Measurements from ENCODE around the gene BGN. TPM values are rescaled to one million over a fixed set of nuclear protein-coding genes. Genes with fewer than 3 reads are reported as not detected.

Gene BGN
- total and polyA plus RNA-seq, 10 of the 15 experiments (the other 5 are each of a cell fraction or from before 2014, with no cell fraction given): 0.06 to 0.18 (median 0.12) TPM; not detected in 7

DNA sequence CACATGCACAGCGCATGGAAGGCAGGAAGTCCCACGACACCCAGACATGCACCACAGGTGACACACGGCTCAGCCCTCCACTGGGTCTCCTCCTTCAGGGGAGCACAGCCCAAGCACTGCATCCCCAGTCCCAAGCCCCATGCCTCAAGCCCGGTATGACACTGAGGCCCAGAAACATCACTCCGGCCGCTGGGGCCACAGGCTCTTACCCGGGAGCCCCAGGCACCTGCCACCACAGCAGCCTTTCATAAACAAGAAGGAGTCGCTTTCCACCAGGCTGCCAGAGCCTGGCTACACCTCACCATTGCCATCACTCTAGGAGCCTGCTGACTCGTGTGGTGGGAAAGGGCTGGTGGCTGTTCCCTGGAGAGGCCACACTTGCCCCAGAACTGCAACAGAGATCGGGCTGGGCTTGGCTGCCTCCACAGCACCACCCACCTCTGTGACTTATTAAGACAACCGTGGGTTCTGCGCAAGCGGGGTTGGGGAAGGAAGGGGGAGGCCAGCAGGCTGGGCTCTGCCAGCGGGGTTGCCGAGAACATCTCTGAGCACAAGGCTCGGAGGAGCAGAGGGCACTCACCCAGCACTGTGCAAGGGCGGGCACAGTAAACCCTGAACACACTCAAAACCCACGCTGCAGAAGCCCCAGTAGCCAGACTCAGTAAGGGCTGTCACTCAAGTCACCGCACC is 28.9 kb upstream of the BGN start:
- H3K27me3 ChIP-seq (replicated peaks in 1 of 2; ENCODE audit: control insufficient read depth in 2 of 2, insufficient read depth in 2 of 2, low read length in 1 of 2): no peaks in the 10 kb centered on the region
- no peaks in the 10 kb centered on the region for H4K20me1 ChIP-seq (ENCODE audit: control insufficient read depth, insufficient read depth)
- no peaks in the 10 kb centered on the region; a peak in 2 of 4 replicates for H3K36me3 ChIP-seq (ENCODE audit: control insufficient read depth in 2 of 2, insufficient read depth in 2 of 2, low read length in 1 of 2)
- no peak overlapping the region for H3K9ac ChIP-seq (ENCODE audit: control insufficient read depth, insufficient read depth, low read length)
- ATAC-seq: no peak
- peaks cover 6% of the 10 kb centered on the region for H3K79me2 ChIP-seq (ENCODE audit: control insufficient read depth, insufficient read depth, low read length)
- intact Hi-C loops (cut with micrococcal nuclease; ENCODE audit: unreplicated experiment): no loop called here
- no peak for DNase-seq (ENCODE audit: low read depth, low spot score)
- no peak overlapping the region for H3K27ac ChIP-seq (ENCODE audit: control insufficient read depth, insufficient read depth)
- WGBS (ENCODE audit: insufficient coverage, insufficient replicate concordance, low lambda C conversion rate, missing lambda C conversion rate): 53% methylated on average over 19 of the region's 19 CpGs
- H2AFZ ChIP-seq (ENCODE audit: control insufficient read depth, low read depth, low read length): no peak overlapping the region
- no TSS peak for BruUV-seq (replicated peaks)
- H3K4me2 ChIP-seq (ENCODE audit: control insufficient read depth, insufficient read depth): no peak overlapping the region
- TF ChIP-seq CREM (IDR thresholded peaks at IDR 0.05; ENCODE audit: low read depth): no peak
- no peak for TF ChIP-seq TCF12 (IDR thresholded peaks at IDR 0.05; ENCODE audit: low read depth, low read length)
- TF ChIP-seq JUND (IDR thresholded peaks at IDR 0.05; ENCODE audit: low read depth, low read length): no peak
- TF ChIP-seq, protein P1, sequence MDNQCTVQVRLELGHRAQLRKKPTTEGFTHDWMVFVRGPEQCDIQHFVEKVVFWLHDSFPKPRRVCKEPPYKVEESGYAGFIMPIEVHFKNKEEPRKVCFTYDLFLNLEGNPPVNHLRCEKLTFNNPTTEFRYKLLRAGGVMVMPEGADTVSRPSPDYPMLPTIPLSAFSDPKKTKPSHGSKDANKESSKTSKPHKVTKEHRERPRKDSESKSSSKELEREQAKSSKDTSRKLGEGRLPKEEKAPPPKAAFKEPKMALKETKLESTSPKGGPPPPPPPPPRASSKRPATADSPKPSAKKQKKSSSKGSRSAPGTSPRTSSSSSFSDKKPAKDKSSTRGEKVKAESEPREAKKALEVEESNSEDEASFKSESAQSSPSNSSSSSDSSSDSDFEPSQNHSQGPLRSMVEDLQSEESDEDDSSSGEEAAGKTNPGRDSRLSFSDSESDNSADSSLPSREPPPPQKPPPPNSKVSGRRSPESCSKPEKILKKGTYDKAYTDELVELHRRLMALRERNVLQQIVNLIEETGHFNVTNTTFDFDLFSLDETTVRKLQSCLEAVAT (IDR thresholded peaks at IDR 0.05): no peak
- TF ChIP-seq POU2F2 (IDR thresholded peaks at IDR 0.05; ENCODE audit: borderline replicate concordance, low read depth, low read length): no peak
- no peak for TF ChIP-seq EED (IDR thresholded peaks at IDR 0.05; ENCODE audit: low read depth)
- TF ChIP-seq TCF3 (IDR thresholded peaks at IDR 0.05; ENCODE audit: borderline replicate concordance, insufficient read depth, low read depth, low read length): no peak
- TF ChIP-seq, protein P2, sequence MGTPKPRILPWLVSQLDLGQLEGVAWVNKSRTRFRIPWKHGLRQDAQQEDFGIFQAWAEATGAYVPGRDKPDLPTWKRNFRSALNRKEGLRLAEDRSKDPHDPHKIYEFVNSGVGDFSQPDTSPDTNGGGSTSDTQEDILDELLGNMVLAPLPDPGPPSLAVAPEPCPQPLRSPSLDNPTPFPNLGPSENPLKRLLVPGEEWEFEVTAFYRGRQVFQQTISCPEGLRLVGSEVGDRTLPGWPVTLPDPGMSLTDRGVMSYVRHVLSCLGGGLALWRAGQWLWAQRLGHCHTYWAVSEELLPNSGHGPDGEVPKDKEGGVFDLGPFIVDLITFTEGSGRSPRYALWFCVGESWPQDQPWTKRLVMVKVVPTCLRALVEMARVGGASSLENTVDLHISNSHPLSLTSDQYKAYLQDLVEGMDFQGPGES (IDR thresholded peaks at IDR 0.05): no peak
- TF ChIP-seq, protein P3, sequence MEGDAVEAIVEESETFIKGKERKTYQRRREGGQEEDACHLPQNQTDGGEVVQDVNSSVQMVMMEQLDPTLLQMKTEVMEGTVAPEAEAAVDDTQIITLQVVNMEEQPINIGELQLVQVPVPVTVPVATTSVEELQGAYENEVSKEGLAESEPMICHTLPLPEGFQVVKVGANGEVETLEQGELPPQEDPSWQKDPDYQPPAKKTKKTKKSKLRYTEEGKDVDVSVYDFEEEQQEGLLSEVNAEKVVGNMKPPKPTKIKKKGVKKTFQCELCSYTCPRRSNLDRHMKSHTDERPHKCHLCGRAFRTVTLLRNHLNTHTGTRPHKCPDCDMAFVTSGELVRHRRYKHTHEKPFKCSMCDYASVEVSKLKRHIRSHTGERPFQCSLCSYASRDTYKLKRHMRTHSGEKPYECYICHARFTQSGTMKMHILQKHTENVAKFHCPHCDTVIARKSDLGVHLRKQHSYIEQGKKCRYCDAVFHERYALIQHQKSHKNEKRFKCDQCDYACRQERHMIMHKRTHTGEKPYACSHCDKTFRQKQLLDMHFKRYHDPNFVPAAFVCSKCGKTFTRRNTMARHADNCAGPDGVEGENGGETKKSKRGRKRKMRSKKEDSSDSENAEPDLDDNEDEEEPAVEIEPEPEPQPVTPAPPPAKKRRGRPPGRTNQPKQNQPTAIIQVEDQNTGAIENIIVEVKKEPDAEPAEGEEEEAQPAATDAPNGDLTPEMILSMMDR (IDR thresholded peaks at IDR 0.05 in 2 of 3, conservative IDR thresholded peaks at IDR 0.05 in 1 of 3; ENCODE audit: control insufficient read depth in 2 of 3, extremely low read depth in 1 of 3, insufficient read depth in 1 of 3, low read depth in 3 of 3, low read length in 3 of 3): no peak
- no peak for TF ChIP-seq PAX8 (IDR thresholded peaks at IDR 0.05)
- TF ChIP-seq MEF2A (IDR thresholded peaks at IDR 0.05; ENCODE audit: insufficient read depth, low read depth, low read length): no peak
- no peak for TF ChIP-seq ZZZ3 (IDR thresholded peaks at IDR 0.05; ENCODE audit: control insufficient read depth, insufficient read length, low read depth)
- TF ChIP-seq SIX5 (IDR thresholded peaks at IDR 0.05; ENCODE audit: low read depth, low read length, severe bottlenecking): no peak
- no peak for TF ChIP-seq ATF7 (IDR thresholded peaks at IDR 0.05; ENCODE audit: low read depth)
- TF ChIP-seq, protein P4, sequence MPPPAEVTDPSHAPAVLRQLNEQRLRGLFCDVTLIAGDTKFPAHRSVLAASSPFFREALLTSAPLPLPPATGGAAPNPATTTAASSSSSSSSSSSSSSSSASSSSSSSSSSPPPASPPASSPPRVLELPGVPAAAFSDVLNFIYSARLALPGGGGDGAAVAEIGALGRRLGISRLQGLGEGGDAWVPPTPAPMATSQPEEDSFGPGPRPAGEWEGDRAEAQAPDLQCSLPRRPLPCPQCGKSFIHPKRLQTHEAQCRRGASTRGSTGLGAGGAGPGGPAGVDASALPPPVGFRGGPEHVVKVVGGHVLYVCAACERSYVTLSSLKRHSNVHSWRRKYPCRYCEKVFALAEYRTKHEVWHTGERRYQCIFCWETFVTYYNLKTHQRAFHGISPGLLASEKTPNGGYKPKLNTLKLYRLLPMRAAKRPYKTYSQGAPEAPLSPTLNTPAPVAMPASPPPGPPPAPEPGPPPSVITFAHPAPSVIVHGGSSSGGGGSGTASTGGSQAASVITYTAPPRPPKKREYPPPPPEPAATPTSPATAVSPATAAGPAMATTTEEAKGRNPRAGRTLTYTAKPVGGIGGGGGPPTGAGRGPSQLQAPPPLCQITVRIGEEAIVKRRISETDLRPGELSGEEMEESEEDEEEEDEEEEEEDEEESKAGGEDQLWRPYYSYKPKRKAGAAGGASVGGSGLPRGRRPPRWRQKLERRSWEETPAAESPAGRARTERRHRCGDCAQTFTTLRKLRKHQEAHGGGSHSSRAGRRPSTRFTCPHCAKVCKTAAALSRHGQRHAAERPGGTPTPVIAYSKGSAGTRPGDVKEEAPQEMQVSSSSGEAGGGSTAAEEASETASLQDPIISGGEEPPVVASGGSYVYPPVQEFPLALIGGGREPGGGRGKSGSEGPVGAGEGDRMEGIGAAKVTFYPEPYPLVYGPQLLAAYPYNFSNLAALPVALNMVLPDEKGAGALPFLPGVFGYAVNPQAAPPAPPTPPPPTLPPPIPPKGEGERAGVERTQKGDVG (CRISPR knock-in tag; IDR thresholded peaks at IDR 0.05): no peak
- TF ChIP-seq RAD51 (IDR thresholded peaks at IDR 0.05): no peak
- no peak for TF ChIP-seq EP300 (IDR thresholded peaks at IDR 0.05; ENCODE audit: borderline replicate concordance in 1 of 2, control insufficient read depth in 1 of 2, low read depth in 2 of 2, low read length in 2 of 2)
- in situ Hi-C loops (cut with MboI): no loop called here
- H3K4me3 ChIP-seq: no peak overlapping the region
- ChIA-PET RAD21 (ENCODE audit: unreplicated experiment) (interaction anchor here (0.7 kb wide), 1 partner anchor 9 kb away, joined by 4 read pairs; no protein-coding TSS in a partner anchor), SMC1A (ENCODE audit: uncharacterized antibody, unreplicated experiment) (no interaction called here), CTCF (no interaction called here), POLR2A (no interaction called here)
- H3K9me3 ChIP-seq (replicated peaks; ENCODE audit: control insufficient read depth, insufficient read depth, low read length): no peaks in the 10 kb centered on the region
- no peaks in the 10 kb centered on the region for H3K4me1 ChIP-seq (ENCODE audit: control insufficient read depth, insufficient read depth, low read length)
- FAIRE-seq: no peak

Measured in GM12878 (cell line).